Pulmonary artery endothelial cell (primary cell): ENCODE results near the gene NTM. TPM values are rescaled to one million over a fixed set of nuclear protein-coding genes. Genes with fewer than 3 reads are reported as not detected.

Experiments used
- DNase-seq: peaks from one replicate; pipeline ENCODE4 v3.0.0-alpha.2; 2011; ENCODE audit warnings: low read depth, low spot score
- total RNA-seq: library from RNA; depleted of rRNA; stranded (reverse); fragments of >200 nt; gene quantifications from 2 replicates; pipeline ENCODE4 v1.2.3, GENCODE V29; 2014

NTM gene
- total RNA-seq, 1 donor from 2014 or later, result 2.6 TPM

DNA sequence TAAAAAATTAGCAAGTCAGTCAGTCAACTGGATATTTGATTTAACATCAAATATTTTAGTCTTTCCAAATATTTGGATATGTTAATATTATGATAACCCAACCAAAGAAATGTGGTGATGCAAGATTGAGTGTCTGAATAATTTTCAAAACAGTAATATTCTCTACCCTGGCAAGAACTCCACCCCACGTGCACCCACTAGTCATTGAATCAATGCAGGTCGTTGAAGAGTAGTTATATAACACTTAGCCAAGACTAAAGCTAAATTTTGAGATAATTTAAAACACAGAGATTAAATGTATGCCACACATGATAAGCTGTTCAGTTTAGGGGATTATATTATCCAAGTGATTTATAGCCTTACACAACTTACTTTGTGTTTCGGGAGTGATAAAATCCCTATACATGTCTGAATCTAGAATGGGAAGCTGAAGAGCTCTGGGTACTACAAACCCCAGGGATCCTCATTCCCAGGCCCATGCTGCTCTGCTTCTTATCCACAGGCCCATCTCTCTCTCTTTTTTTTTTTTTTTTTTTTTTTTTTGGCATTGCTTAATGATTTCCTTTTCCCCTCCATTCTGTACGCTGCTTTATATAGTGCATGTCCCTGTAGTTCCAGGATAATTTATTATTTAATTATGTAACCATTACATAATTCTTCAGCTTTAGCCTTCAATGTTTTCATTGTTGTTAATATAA is 392.9 kb downstream of the NTM start:
- DNase-seq, result no peak

DNA sequence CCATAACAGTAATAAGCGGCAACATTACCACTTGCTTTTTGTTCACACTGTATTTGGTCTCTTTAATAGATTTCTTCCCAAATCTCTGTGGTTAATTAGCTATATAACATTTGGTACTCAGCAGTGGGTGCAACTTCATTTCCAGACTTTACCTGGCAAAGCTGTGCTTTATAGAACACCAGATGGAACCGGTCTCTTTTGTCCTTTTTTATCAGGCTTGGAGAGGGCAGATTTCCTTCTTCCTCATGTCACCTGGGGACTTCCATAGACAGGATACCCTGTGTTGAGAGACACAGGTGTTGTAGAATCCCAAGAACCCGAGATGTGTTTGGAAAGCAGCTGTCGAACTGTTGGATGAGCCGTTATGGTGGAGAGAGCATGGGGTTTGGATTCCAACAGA is 393.7 kb downstream of the NTM start:
- DNase-seq, result no peak

DNA sequence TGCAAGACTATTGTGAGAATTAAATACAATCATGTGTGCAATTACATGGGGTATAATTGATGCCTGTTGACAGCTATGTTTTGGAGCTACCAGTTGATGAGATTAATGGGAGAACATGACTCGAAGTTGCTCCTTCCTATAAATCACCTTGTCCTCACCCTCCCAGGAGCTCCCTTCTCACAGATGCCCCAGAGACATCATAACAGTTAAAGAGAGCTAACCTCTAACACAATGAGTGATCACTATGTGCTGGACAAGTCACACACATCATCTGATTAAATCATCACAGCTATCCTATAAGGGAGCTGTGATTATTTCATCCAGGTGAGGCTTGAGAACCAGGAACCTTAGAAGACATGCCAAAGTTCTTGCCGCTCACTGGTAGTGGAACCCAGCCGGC is 394.2 kb downstream of the NTM start:
- DNase-seq, result no peak

DNA sequence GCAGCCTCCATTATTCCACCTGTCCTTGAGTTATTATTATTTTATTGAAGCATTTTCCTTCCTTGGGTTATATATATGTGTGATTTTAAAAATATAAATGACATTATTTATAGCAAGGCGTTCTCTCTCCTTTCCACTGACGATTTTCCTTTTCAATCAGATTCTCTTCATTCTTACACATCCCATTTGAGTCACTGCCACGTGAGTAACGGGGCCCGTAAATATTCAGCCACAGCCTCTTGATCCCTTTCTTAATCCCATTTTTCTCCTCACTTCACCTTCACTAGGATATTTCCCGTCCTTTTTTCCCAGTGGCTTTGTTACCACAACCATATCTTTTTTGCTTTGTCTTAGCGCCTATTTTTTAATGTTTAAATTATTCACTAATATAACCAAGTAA is 396.2 kb downstream of the NTM start:
- no peak for DNase-seq

DNA sequence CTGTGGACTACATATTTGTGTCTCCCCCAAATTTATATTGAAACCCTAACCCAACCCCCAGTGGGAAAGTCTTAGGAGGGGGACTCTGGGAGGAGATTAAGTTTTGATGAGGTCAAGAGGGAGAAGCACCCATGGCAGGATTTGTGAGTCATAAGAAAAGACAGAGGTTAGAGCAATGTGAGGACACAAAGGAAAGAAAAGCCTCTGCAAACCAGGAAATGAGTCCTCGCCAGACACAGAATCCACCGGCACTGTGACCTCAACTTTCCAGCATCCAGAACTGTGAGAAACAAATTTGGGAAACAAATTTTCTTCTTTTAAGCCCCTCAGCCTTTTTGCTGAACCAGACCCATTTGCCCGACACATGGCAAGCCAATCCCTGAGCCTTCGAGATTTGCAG is 397.0 kb downstream of the NTM start:
- DNase-seq, result no peak

DNA sequence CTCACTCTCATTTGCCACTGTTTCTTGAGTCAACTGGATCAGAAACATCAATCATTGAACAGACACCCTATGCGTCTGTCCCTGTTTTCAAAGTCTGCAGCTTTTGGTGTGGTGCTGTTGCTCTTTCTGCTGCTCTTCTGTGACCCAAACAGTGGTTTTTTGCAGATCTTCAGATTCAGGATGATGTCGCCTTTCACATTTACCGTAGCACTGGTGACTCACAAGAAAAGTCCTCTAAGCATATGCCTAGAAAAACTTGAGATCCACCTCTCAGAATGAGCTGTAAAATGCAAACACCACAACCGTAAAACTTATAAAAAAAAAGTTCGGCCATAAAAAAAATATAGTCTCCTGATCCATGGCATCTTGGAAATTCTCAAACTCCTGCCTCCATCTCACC is 400.4 kb downstream of the NTM start:
- no peak for DNase-seq

DNA sequence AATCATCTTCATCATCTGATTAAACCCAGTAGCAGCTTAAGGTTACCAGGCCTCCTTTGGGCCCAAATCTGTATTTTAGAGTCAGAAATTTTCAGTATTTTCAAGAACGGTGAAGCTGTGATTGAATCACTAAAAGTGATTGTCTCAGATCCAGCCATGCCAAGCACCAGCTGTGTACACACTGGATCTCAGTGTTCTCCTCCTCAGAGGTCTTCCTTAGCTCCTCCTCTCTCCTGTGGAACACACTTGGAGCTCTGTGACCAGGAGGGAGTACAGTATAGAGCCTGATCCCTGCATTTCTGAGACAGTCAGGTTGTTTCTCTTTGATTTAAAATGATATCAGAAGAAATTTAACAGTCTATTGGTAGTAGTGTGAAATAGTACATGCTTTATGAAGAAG is 401.1 kb downstream of the NTM start:
- DNase-seq, result no peak

DNA sequence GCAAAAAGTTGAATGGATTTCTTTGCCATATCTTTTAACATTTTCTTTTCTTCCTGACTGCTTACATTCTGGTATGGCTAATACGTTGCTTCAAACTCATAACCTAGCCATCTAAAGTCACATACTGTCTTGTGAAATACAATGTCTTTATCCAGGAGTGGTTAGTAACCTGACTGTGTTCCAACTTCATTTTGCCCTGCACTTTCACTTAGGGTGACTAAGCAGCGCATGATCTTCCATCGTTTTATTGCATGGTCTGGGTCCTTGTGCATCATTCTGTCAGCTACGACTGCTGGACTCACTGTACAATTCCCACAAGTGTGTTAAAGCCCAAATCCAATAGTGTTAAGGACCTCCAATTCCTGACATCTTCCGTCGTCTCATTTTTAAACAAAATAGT is 403.2 kb downstream of the NTM start:
- DNase-seq, result no peak

DNA sequence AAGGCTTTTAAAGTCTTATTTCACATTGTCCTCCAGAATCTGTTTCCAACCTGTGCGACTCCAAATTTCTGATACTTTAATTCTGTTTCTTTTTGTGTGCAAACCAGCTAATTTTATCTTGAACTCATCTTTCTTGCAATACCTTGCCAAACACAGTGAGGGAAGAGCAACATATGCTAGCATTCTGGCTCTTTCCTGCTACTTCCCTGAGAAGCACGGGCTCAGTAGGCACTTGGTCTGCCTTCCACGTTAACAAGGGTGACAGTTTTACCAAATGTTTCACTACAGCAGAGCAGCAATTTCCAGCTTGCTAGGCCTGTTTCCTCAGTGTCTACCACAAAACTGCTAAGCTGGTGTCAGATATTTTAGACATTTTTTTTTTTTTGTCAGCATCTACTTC is 405.8 kb downstream of the NTM start:
- no peak for DNase-seq

DNA sequence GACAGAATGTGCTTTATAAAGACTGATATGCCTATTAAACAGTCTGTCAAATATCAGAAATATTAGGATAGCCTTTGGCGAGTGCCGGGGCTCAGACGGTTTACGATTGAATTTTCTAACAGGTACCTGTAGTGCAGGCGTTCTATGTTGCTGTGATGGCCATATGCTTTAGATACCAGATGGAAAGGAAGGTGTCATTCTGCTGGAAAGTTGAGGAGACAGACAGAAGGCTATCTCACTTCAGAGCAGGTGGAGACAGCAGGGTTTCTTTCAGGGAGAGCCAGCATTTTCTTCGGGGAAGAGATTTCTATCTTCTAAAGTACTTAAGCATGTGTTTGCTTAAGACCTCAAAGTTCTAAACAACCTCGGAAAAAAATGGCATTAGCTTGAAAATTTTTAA is 415.4 kb downstream of the NTM start:
- DNase-seq, result no peak

DNA sequence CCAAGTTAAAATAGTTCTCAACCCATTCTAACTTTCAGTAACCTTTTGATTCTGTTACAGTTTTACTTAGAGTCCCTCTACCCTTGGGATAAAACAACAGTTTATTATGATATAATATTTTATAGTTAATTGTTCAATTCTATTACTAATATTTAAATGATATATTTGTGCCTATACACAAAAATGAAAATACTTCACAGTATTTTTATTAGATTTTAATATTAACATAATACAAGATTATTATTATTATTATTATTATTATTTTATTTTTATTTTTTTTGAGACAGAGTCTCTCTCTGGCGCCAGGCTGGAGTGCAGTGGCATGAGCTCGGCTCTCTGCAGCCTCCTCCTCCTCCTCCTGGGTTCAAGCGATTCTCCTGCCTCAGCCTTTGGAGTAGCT is 416.7 kb downstream of the NTM start:
- no peak for DNase-seq

DNA sequence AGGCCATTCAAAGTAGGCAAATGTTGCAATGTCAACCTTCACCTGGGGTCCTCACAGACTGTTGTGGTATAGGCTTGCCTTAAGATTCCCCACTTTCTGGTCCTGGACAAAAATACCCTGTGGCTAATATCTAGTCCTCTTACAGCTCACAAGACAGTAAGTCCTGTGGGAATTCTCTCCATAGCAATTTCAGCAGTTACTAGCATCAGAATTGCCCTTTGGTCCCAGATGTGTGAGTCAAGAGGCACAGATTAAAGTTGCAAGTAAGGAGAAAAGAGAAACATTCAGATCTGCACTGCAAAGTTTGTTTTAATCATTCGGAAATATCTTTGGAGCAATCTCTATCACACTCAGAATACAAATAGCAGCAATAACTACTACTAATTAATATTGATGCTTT is 420.2 kb downstream of the NTM start:
- no peak for DNase-seq

DNA sequence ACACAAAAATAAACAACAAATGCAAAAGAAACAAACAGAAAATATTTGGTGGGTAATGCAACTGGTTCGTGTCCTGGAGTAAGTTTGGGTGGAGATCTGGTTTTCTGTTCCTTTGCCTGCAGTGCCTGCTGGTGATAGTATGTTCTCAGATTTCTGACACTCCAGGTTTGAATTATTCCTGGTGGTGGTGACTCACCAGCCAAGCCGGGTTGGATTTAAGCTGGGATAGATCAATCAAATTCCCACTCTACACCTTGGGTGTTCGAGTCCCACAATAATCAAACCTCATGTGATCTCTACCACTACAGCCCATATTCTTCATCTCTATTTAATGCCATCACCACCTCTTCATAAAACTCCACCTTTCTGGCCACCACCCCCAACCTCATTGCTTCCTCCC is 421.8 kb downstream of the NTM start:
- no peak for DNase-seq

DNA sequence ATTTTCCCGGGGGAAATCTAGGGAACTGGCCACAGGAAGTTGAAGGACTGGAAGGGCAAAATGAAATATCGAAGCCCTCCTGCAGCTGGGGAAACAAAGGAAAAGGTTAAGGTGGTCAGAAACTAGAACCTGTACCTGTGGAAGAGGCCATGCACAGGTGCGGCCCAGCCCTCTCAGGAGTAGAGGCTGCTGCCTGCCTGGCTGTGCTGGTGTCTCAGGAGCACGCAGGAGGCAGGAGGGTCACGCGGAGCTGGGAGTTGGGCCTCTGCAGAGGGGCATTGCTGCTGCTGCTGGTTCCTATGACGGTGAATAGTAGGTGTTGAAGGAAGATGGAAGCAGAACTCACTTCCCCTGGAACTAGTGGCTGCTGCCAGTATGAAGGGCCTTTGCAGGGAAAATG is 425.7 kb downstream of the NTM start:
- DNase-seq, result no peak

DNA sequence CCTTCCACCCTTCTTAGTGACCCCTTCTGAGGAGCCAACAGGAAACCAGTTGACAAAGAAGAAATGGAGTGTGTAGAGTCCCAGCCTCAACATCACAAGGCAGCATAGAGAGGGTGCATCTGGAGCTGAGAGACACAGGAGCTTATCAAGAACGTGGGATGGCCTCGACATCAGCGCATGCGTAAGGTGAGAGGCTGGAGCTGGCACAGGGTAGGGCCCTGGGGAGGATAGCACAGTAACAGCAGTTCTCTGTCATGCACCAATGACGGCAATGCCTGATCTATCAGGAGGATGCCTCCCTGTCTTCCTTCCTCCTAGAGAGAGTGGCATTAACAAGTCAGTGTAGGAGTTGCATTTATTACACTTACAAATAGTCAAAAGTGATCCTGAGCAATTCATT is 426.1 kb downstream of the NTM start:
- no peak for DNase-seq

DNA sequence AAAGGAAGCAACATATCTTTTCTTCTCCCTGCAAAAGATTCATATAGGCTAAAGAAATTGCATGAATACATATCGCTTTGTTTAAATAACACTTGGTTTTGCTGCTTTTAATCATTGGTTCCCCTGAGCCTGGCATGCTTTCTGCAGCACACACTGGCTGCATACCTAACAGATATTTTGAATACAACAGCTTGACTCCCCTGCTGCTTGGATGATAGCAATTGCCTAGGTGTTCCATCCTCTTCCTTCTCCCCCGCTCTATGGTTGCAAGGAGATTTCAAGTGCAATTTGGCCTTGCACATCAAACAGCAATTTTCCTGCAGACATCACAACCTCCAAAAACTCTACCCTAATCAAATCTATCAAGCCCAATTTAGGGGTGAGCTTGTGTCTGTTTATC is 430.0 kb downstream of the NTM start:
- no peak for DNase-seq

DNA sequence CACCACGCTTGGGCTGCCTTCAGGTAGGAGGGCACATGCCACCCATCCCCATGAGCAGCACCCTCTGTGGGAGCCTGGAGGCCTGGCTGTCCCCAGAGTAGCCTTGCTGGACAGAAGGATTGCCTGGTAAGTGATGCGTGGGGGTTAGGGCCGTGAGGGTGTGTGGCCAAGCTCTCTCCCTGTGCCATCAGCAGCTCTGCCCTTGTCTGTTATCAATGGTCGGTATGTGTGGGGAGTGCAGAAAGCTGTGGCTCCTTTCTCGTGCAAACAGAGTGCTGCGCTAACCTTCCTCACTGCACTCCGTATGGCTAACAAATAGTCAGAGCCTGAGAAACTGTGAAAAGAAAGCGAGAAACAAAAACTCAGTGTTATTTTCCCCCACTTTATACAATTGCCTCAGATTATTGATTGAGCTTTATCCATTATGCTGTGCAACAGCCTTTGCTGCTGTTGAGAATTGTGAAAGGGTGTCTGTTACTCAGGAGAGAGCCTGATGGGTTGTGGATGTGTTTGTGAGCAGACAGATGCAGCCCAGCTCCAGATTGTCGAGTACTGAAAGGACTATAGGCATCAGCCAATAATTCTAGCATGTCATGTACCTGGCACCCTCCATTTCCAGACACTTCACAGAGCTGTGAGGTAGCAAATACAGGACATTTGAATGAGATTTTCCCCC is 432.2 kb downstream of the NTM start:
- DNase-seq, result no peak

DNA sequence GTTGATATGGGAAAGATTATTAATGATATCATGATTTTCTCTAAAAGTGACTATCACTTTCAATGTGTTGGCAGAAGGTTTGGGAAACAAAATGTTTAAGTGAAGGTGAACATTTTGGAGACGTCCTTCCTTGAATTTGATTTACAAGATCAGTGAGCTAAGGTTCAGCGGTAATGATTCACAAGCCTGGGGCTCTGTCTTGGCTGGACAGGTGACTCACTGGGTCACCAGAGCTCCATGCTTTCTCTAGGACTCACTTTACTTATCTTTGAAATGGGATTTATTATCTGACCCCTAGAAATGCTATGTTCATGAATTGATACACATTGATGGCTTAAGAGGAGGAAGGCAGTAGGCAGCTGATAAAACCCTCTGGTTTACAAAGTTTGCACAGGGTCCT is 437.5 kb downstream of the NTM start:
- DNase-seq, result no peak

DNA sequence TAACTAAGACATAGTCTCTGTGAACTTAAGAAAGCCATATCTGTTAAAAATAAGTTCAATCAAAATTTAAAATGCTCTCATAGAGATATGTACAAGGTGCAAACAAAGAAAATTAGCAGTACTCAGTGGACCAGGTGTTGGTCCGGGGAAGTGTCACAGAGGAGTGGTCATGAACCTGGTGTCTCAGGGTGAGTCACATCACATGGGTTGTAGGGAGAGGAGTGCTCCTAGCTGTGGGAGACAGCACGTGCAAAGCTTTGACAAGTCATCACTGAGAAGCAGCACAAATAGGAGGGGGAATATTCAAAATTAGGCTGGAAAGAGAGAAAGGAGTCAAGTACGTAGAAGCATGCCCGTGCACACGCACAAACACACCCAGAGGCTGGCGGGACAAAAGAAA is 438.1 kb downstream of the NTM start:
- no peak for DNase-seq

DNA sequence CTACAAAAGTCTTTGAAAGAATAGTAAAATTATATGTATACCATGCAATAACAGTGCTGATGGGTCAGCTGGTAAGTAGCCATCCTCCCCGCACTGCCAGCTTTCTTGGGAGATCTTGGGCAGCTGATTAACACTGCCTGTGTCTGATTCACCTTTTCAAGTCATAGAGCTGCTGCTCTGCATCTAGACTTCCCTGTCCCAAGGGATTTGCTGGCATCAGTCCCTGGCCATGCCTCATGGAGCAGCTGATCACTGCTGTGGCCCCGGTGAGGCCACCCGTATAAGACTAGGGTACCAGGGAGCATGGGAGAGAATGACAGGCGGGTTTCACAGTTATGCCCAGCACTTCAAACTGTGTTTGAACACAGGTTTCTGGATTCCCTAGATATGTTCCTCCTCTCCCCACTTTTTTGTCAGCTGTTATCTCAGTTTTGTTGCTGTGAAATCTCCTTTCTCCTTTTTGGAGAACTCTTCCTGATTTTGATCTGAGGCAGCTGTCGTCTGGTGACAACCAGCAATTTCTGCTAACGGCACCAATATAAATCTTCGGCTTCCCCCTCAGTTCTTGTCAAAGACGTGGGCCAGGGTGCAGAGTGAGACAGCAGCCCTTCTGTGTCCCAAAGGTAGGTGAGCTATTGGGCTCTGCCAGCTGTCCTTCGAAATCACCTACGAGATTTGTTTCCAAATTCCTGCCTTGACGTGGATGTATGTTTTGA is 438.9 kb downstream of the NTM start:
- DNase-seq, result no peak

DNA sequence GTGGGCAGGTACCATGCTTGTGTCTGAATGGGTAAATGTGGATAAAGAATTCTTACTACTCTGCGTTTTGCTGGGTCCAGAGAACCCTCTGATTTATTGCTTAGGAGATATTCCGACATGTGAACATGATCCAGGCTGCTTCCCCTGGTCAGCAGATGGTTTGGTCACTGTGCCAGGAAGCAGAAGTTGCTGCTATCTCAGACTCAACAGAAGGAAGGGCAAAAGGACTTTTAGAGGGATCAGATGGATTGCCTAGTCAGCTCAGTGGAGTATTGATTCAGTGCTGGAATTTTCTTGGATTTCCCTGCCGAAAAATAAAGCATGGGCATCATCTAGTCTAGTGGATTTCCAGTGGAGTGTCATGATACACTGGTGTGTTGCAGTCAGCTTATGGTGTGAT is 440.1 kb downstream of the NTM start:
- DNase-seq, result peak; percentile 2

DNA sequence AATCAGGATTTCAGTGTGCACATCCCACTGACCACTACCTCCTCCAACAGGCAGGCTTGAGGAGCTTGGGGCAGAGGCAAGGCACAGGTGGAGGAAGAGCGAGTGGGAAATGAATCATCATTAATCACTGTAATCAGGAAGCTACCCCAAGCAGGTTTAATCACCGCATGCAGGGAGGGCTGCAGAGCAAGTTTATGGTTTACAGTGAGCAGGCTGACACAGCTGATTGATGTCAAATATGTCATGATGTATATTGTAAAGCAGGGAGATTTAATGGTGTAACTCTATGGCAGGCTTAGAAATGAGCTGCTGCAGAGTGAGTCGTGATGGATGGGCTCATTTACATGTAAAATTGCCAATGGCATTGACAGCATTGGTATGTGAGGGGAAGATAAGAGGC is 441.0 kb downstream of the NTM start:
- no peak for DNase-seq

DNA sequence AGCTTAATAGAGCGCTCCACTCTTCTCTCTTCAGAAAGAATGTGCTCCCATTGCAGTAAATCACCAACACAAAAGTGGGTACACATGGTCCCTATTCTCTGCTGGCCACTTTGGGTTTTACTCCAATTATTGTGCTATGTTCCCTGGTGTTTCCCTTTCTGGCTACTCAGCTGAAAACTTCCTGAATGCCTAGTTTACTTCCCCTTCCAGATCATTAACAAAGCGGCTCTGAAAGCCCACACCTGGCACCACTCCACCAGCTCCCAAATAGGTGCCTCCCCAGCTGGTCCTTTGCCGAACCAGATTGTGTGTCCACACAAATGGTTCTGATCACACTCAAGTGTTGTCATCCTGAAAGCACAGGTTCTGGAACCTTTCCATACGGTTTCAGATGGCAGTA is 443.7 kb downstream of the NTM start:
- DNase-seq, result no peak
